Endothelial cell of hepatic sinusoid (primary cell): Measurements from ENCODE around the gene LPP.
"Not testable (repeated sequence)": the region's sequence is repeated elsewhere in the genome, so short reads cannot be mapped to it uniquely, and the experiment has no call there.

ENCODE experiments used
- in situ Hi-C: cut with HindIII; loops from 2 replicates; pipeline ENCODE4 v1.10.0; 2017; ENCODE audit warnings: low sequenced_read_pairs

Gene LPP

DNA sequence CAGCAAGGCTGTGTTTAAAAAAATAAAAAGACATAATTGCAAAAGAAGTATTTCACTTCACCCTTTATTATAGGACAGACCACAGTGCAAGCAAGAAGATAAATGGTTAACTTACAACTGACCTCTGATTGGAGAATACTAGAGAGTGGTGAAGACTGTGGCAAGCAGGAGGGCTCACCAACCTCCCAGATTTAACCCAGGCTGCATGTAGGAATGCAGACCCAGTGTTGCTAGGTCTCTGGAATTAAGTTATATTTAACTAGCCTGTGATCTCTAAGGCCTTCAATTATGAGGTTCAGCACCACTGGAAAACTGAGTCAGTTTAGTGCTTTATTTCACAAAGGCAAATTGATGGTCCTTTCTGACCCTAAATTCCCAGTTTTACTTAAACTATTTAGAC is 436.6 kb downstream of the LPP start:
- in situ Hi-C loops = no loop called here

GRCh38 chr3:188594139-188594538 is 440.2 kb downstream of the LPP start:
- in situ Hi-C loops = no loop called here

GRCh38 chr3:188595890-188596376 is 442.0 kb downstream of the LPP start:
- in situ Hi-C loops = no loop called here

DNA sequence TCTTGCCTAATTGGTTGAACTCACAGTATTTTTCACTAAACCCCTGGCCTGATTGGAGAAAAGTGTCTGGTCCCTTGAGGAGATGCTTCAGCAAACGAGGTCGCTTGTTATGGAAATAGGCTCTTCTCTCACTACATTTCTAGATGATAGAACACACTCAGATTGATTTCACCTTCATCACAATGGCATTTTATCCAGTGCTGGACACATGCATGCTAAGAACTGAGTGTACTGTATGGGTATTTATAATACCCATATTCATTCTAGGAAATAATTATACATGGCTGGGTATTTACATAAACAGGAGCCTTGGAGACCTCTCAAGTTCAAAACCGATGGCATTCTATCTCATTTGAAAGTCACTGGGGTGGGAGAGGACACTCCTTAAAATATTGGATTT is 444.9 kb downstream of the LPP start:
- in situ Hi-C loops = no loop called here

DNA sequence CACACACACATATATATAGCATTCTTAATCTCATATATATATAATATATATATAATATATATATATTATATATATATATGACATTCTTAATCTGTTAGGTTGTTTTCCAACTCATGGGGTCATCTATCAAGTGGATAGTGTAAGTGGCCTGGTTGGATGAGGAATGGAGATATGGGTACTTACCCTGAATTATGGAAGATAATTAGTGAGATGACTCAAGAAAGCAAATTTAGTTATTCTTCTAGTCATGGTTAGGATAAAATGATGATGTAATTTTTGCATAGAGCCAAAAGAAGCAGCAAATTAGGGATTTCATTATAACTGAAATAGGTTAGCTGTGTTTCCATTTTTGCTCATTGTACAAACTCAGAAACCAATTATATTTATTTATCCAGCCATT is 448.2 kb downstream of the LPP start:
- in situ Hi-C loops = no loop called here

DNA sequence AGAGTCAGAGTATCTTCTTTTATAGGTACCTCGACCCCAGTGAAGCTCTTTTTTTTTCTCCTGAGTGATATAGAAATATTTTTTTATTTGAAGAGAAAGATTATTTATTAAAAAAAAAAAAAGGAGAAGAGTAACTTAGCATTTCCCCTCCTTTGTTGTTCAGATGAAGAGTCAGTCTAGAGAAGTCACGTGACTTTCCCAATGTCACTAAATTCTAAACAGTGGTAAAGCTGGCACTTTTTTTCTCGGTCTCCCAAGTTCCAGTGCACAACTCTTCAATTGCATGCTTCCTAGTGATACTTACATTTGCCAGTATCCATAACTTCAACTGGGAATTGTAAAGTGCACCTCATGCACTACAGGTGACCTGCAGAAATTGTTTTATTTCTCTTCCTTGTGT is 448.7 kb downstream of the LPP start:
- in situ Hi-C loops = no loop called here

DNA sequence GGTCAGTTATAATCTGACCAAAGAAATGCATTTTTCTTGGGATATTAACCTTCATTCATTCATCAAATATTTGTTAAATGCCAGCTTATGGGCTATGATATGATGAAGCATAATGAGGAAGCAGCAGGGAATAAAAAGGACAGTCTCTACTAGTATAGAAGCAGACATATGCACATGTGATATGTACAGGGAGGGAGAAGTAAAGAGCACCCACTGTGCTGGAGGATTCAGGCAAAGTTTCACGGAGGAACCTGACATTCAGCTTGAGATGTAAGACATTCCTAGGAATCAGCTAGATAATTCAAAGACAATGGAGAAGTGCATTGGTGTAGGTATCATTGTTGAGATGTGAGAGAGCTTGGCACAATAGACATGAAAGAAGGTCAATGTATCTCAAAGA is 450.7 kb downstream of the LPP start:
- in situ Hi-C loops = no loop called here

- in situ Hi-C loops = no loop called here
Measured at GRCh38 chr3:188605231-188605630, 451.3 kb downstream of the LPP start.

DNA sequence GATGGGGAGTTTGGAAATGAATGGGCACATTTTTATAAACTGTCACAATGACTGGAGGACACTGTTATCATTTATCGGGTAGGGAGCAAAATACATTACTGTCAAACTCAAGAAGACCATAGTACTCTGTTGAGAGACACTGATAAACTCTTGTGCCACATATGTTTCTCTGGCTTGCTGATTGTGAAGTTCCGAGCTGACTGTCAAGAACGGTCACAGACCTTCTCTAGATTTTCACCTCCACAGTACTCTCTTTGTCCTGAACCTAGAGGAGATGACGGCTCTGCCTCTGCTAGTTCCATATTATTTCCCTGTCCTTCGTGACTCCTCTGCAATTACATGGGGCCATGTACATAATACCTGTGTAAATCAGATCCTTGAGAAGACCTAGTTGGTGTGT is 451.9 kb downstream of the LPP start:
- in situ Hi-C loops = no loop called here

DNA sequence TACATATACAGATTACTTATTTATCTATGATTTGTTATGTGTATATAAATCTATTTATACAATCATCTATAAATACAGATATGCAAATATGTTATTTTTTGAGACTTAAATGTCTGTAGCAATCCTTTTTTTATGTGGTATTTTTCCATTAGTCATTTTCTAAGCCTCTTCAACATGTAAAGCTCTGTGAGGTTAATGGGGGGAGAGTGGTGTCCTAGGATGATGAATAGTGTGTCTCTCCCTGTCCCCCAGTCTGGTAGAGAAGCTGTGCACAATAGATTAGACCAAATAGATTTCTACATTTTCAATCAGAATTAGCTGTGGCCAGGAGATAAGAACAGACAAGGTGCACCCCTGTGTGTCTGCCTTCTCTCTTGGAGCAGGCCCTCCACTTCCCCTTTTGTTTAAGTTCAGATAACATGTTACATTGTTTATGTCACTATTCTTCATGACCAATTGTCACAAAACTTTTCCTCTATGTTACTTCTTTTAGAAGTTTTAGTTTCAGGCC is 453.9 kb downstream of the LPP start:
- in situ Hi-C loops = no loop called here

GRCh38 chr3:188608401-188608800 is 454.4 kb downstream of the LPP start:
- in situ Hi-C loops = no loop called here

DNA sequence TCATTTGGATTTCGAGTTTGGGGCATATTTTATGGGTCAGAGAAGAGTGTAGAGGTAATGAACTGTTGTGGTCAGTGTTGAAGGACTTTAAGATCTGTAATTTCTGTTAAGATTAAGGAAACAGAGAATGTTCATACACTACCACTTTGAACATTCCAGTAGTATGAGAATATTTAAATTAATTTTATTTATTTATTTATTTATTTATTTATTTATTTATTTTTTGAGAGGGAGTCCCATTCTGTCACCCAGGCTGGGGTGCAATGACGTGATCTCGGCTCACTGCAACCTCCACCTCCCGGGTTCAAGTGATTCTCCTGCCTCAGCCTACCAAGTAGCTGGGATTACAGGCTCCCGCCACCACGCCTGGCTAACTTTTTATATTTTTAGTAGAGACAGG is 459.8 kb downstream of the LPP start:
- in situ Hi-C loops = not testable (repeated sequence)

GRCh38 chr3:188617270-188617669 is 463.3 kb downstream of the LPP start:
- in situ Hi-C loops = no loop called here

GRCh38 chr3:188617988-188618701 is 464.2 kb downstream of the LPP start:
- in situ Hi-C loops = no loop called here

- in situ Hi-C loops = no loop called here
Measured at GRCh38 chr3:188620752-188621151, 466.8 kb downstream of the LPP start.

GRCh38 chr3:188624384-188624783 is 470.4 kb downstream of the LPP start:
- in situ Hi-C loops = no loop called here

DNA sequence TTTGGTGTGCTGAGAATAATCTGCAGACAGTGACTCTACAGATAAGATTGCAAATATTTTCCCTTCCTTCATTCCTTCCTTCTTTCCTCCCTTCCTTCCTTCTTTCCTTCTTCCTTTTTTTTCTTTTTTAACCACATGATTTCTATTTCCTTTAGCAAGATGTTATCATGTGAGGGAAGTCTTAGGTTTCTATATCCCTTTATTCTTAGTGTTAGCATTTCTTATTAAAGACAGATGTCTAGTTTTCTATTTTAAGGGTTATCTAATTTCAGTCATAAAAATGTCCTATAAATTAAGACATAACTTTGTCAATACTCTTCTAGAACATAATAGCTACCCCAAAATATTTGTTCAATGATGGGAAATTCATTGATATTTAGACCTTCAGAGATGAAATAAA is 470.9 kb downstream of the LPP start:
- in situ Hi-C loops = no loop called here

DNA sequence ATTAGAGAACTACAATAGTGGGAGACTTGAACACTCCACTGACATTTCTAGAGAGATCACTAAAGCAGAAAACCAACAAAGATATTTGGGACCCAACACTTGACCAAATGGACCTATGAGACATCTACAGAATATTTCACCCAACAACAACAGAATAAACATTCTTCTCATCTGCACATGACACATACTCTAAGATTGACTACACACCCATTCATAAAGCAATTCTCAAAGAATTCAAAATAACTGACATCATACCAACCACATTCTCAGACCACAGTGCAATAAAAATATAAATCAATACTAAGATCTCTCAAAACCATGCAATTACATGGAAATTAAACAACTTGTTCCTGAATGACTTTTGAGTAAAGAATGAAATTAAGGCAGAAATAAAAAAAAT is 473.7 kb downstream of the LPP start:
- in situ Hi-C loops = no loop called here

- in situ Hi-C loops = no loop called here
Measured at GRCh38 chr3:188631291-188632010, 477.5 kb downstream of the LPP start.

GRCh38 chr3:188633206-188633605 is 479.2 kb downstream of the LPP start:
- in situ Hi-C loops = no loop called here

DNA sequence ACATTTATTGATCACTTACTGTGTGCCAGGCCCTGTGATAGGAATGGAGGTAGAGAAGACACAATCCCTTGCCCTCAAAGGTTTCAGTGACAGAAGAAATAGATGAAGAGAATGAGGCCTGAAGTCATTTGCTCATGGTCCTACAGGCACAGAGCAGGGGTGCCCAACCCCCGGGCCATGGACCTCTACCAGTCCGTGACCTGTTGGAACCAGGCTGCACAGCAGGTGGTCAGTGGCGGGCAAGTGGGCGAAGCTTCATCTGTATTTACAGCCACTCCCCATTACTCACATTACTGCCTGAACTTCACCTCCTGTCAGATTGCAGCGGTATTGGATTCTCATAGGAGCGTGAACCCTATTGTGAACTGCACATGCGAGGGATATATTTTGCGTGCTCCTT is 480.3 kb downstream of the LPP start:
- in situ Hi-C loops = no loop called here
